SHP77 (cell line): ENCODE results near the gene TTLL11.

Source experiments
- DNase-seq, 2 experiments: peaks; one replicate each; lab custom pipeline; 2025; lab: John Stamatoyannopoulos, UW

TTLL11 gene

DNA sequence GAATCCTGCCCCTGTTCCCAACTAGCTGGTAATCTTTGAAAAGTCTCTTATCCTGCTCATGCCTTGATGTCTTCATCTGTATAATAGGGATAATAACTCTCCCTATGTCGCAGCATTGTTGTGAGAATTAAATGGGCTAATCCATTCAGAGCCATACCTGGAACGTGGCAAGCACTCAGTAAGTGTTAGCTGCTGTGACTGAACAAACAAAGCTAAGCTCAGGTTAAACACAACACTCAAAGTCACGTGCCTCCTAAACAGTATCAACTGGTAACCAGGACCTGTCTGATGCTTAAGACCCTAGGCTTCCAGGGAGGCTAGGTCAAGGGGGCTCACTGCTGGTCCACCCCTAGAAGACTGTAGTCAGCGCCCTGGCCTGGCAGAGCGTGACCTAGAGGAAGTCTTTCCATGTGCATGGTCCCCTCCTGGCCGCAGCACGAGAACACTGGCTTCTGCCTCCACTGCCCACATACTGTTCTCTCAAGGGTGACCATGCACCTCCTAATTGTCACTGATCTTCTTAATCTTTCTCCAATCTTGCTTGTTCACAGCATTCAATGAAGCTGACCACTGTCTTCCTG is 211.1 kb downstream of the TTLL11 start:
- peak in 1 of 2 experiments; percentile 51 for DNase-seq

DNA sequence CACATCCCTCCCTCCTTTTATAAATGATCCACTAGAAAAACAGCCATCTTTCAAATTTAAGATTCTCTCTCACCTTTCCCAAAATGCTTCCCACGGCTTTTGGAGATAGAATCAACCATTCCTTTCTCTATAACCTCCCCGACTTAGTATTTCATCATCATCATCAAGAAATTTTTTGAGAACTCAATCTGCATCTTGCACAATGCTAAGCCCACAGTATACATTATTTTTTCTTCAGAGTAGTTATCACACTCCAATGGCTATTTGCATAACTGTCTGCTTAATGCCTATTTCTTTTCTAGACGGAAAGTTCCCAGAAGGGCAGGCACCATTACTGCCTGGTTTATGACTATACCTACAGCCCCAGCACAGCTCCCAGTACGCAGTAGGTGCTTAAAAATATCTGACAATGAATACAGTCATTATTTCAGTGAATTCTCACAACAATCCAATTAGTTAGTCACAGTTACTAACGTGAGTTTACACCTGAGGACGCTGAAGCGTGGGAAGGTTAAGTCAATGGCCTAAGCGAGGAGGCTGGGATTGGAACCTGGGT is 212.7 kb downstream of the TTLL11 start:
- no peak for DNase-seq

DNA sequence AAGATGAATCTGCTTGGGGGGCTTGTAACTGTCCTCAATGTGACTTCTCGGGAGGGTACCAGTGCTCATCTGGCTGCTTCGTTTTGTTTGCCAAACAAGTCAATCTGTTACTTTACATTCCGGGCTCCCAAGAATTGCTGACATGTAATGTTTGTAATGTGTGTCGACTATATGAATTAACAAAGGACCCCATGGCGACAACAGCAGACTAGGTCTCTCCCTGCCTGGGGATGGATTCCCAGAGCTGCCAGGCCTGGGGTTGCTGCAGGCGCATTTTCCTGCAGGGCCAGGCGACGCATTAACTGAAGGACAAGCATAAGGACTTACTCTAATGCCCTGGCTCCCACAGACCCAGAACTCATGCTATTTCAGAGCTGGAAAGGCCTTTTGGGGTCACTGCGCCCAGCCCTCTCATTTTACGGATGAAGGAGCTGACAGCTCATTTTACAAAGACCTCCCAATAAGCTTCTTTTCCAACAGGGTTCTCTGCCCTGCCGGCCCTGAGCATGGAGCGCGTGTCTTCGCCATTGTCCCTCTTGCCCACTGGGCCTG is 214.8 kb downstream of the TTLL11 start:
- no peak for DNase-seq

DNA sequence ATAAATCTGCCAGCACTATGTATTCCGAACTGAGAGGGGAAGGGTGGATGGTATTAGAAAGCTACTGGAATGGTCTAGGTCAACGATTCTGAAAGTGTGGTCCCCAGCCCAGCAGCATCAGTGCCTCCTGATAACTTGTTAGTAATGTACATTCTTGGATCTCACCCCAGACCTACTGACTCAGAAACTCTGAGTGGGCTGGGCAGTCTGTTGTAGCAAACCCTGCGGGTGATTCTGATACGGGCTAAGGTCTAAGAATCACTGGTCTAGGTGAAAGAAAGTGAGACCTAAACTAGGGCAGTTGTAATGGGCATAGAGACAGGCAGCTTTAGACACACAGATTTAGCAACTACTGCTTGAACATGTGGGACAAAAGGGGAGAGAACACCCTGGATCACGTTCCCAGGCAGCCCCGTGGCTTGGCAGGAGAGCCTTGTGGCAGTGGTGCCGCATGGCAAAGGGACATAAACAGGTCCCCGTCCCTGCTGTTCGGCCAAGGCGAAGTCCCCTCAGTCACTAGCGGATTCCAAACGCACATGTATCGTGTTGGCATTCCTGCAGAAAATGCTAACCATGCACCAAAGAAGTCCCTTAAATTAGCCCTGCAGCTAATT is 216.3 kb downstream of the TTLL11 start:
- no peak for DNase-seq

DNA sequence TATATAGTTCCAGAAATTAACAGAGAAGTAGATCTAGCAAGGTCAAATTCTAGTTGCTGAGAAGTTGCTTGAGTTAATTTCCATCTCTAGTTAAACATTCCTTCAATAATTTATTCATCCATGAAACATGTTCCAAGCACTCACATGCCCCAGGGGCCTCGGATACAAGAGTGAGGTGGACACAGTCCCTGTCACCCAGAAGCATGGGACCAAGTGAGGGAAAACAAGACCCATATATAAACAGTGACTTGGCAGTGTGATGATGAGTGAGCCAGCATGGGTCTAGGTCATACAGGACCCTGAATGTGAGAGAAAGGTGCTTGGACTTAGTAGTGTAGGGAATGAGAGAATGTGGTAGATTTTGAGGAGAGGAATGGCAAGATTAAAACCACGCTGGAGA is 216.9 kb downstream of the TTLL11 start:
- DNase-seq, result no peak

DNA sequence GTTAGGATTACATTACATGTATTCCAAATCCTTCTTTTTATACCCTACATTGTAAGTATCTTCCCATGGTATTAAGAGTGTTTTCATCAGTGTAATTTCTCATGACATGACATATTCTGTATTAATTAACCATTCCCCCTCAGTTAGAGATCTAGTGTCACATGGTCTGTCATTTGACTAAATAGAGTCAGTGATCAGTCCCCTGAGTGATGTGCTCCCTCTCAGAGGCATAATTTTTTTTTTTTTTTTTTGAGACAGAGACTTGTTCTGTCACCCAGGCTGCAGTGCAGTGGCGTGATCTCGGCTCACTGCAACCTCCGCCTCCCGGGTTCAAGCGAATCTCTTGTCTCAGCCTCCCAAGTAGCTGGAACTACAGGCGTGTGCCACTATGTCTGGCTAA is 218.6 kb downstream of the TTLL11 start:
- no peak for DNase-seq

DNA sequence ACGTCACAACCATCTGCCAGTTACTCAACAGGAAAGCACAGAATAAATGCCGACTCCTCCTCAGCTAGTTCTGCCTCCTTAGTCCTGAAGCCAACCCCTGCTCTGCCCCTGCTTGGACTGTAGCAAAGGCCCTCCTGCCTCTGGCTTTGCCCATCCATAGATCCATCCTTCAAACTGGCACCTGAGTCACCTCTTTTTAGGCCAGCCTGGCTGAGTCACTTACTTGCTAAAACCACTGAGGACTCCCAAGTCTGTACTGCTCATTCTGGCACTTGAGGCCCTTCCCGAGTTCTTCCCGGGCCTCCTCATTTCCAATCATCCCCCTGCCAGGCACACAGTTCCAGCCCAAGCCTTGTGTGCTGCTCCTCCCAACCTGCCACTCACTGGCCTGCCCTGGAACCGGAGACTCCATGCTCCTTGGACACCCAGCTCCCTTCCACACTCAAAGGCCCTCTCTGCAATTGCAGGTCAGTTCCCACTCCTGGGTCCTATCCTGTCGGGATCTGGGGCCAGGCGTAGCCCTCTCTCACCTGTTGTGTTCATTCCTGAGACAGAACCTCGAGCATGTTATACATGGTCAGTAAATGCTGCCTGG is 221.6 kb downstream of the TTLL11 start:
- no peak for DNase-seq

DNA sequence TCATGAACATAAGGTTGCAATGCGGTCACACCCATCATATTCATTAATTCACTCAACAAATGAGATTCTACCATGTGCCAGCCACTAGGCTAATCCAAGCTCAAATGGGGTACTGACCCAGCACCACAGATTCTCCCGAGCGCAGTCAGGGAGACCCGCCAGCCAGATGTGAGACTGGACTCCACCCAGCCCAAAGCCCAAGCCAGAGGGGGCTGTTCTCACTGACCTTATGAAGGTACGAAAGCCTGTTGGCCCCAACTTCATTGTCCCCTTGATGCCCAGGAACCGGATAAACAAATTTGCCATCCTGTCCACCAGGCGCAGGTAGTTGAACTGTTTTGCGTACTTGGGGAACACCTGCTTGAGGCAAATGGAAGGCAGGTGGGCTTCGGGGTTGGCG is 222.8 kb downstream of the TTLL11 start:
- no peak for DNase-seq

DNA sequence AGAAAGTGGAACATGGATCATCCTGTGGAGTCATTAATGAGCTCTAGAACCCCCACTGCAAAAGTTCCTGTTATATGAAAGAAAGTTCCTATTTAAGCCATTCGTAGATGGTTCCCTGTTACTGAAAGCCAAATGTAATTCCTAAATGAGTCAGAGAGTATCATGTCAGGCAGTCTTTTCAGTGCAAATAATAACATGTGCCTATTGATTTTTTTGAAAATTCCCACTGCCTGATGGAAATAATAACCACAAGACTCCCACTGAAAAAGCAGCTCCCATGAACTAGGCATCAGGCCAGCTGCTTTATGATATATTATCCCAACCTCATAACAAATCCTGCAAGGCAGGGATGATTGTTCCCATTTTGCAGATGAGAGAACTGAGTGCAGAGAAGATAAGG is 224.5 kb downstream of the TTLL11 start:
- no peak for DNase-seq

DNA sequence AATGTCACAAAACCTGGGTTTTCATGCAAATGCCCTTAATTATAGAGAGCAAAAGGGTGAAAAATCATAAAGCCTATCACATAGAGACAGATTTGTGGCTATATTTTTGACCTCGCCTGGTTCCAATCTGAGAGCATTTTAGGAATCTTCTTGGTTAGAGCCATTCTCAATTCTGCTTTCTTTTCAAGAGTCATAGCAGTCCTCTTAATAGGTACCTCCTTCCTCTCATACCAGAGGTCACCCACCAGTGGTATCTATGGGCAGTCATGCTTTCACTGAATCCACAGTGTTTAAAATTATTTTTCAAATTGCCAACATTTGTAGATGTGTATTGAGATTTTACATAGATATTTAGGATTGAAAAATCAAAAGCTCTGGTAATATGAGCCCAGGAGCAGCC is 226.2 kb downstream of the TTLL11 start:
- no peak for DNase-seq

DNA sequence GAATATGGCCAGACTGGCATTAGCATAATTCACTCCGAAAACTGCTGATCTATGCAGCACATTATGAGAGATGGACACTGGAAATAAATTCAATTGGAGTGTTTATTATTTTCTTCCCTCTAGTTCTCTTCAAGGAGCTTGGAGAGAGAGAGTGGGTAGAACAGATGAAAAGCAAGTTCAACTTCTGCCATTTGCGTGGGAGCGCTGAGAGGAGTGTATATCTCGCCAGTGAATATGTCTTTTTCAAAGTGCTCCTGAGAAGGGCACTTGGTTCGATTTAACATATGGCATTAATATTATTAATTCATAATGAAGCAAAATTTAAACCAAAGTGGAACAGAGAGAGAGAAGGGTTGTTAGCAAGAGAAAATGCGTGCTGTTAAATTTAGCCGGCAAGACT is 227.2 kb downstream of the TTLL11 start:
- no peak for DNase-seq

DNA sequence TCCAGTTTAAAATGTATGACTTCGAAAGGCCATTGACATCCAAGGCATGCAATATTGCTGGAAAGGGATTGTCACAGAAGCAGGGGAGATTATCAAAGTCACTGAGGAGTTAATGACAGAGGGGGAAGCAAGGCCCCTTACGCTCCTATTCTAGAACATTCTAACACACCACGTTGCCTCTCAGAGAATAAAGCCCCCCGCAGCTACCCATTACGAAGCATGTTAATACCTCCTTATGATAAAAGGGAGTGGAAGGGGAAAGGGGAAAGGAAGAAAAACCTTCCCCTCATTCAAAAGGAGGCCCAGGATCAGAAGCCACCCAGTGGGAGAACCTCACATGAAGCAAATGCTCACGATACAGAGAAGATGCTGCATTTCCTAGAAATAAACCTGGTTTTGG is 228.0 kb downstream of the TTLL11 start:
- no peak for DNase-seq

DNA sequence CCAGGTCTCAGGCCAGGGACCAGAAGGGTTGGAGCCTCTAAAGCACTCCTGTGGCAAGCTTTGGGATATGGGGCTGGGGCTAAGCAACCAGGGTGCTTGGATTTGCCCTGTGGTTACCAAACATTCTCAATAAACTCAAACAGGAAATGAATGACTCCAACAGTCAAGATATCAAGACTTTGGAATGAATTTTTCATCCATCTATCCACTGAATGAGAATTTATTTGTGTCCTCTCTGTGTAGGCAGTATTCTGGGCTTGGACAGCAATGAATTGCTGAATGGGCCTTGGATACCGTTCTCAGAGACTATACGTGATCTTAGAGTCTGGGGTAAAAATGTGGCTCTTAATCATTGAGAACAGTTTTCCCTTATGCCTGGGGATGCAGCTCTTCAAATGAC is 229.2 kb downstream of the TTLL11 start:
- no peak for DNase-seq

DNA sequence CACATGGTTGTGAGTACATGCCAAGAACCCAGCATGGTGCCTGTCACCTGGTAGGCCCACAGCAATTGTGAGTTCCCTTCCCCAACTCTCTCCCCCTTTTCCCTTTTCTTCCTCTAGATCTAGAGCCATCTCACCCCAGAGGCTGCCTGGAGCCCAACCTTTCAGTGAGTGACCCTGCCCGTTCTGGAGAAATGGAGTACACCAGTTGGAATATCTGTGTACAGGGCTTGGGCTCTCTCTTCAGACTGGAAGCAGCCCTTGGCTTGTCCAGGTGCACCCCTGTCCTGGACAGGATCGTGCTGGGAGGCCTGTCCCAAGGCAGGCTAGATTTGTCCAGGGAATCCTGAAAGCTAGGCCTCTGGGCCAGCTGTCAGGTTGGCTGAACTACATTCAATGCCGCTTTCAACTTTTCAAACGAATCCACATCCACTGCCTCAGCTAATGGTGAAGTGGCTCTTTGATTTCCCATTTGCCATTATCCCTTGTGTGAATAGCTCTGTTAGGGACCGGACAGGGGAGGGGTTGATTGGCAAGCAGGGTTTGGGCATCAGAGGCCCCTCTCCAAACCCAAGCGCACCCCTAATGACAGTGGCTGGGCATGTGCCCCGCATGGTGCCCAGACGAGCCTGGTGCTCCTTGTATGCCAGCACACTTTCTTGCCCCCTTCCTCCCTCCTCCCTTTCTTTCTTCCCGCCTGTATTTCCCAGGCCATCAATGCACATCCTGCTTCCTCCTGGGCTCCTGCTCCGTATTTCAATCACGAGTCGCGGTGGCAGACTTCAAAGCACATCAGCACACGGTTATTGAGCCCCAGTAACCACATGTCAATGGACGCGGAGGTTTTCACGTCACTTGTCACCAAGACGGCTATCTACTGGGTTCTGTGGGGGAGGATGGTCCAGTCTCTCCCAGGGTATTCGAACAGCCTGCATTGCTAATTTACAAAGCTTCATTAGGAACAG is 230.5 kb downstream of the TTLL11 start:
- DNase-seq, result no peak

DNA sequence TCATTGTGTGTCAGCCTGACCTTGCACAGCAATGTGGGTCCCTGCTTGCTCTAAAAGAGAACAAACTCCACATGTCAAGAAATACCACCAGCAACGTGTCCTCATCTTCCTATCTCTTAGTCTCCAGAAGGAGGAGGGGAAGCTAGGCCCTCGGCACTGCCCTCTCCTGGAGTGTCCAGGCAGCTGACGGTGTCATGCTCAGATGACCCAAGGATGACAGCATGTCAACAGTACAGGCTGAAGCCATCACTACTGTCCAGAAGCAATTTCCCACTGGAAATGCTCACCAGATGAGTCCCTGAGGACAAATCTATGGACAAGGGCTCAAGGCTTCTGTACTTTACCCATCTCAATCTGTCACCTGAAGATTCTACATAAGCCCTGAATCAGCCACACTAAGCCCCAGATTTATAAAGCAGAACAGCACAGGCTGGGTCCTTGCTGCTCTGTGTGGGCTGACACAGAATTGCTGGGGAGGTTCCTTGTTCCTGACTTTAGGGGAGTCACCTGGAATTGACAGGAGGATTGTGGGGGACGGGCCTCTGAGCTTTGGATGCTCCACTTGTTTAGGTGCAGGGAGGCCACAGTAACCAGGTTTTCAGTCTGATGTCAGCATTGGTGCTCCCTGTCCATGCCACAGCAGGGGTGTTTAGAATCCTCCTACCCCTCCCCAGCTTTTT is 231.5 kb downstream of the TTLL11 start:
- peak in 1 of 2 experiments; percentile 12 for DNase-seq

DNA sequence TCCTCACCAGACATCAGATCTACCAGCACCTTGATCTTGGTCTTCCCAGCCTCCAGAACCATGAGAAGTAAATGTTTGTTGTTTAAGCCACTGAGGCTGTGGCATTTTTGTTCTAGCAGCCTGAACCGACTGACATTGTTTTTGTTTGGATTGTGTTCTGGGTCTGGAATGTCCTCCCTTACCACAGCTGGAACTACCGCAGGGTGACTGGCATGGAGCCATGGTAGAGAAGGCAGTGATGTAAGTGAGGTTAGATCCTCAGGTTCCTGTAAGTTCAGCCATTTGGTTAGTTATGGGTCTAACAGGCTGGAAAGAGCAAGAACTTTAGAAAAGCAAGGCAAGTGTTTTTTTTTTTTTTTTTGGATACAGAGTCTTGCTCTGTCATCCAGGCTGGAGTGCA is 232.4 kb downstream of the TTLL11 start:
- DNase-seq, result no peak

DNA sequence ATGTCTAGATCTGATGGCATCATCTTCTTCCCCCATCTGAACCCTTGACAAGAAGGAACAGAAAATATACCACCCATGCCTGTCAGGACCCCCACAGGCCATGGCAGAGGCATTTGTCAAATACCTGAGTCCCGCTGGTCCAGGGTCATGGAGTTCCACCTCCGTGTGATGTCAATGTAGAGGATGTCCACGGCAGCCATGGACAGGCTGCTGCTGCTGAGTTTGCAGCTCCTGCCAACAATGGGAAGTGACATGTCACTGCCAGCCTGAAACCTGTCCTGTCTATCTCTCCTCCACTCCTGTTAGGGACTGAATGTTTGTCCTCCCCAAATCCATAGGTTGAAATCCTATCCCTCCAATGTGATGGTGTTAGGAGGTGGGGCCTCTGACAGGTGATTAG is 232.9 kb downstream of the TTLL11 start:
- DNase-seq, result no peak

DNA sequence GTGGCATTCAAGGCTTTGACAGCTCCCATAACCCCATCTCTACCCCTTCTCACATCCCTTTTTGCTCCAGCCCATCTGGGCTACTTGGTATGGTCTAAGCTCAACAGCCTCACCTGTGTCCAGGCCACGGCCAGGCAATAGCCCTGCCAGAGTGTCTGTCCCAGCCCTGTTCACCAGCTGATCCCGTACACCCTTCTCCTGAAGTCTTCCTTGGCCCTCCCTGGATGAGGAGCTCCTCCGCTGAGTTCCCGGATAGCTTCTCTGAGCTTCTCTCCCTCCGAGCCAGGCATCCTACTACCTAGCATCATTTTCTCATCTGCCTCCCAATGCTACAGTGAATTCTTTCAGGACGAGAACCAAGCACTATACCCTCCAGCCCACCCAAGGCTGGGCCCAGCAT is 233.5 kb downstream of the TTLL11 start:
- no peak for DNase-seq

DNA sequence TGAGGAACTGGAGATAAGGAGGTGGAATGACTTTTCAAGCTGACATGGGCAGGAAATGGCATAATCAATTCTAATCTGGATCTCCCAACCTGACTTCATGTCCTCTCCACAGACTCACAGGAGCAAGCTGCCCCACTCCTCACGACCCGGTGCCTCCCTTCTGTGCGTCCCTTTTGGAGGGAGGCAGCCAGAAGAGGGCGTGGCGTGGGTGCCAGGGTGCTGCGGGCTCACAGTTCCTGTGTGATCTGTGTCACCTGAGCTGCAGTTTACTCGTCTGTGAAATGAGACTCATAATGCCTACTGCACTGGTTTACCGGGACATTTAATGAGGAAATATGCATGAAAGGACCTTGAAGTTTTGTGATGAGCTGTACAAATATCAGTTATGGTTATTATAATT is 234.3 kb downstream of the TTLL11 start:
- DNase-seq, result no peak

DNA sequence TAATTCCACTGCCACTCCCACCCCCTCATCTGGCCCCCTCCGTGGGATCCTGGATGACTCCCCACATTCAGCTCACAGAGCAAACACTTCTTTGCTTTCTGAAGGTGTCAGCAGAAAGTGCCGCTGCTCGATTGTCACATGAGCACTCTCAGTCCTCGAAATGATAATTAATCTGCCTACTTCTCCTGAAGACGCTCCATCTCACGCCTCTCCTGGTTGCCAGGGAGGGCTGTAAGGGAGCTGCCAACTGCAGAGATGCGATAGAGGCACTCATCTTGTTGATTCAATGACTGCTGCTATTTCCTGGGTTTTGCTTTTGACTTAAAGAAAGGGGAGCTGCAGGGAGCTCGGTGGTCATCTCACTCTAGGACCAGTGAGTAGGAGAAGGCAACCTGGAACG is 235.2 kb downstream of the TTLL11 start:
- DNase-seq, result peak in 1 of 2 experiments; percentile 4

DNA sequence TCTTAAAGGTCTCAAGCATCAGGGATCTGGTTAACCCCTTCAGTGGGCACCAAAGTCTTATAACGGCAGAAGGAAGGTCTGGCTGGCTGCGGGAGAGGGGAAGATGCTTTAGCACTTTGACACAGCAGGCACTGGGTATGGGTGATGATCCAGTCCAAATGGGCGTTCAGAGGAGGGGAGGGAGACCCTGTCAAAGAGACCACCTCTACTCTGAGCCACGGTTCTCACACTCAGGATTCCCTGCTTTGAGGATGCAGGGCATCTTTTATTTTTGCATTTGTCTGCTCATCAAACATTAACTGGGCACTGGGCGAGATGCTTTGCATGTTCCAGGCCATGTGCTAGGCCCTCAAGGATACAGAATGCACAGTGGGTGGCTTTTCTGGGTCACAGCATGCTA is 237.6 kb downstream of the TTLL11 start:
- DNase-seq, result no peak
